Stomach smooth muscle (tissue), 2 donors: Measurements from ENCODE around the gene H1-8.

Source experiments
- H3K27ac ChIP-seq: one replicate; pipeline ENCODE4 v1.7.0; 2013; ENCODE audit warnings: mild to moderate bottlenecking, low read length, inconsistent platforms
- H3K27me3 ChIP-seq, 2 donors: one replicate each; pipeline ENCODE4 v1.7.0; 2013; ENCODE audit warnings: low read length in 2 of 2; ENCODE audit not compliant: insufficient read depth in 2 of 2, control insufficient read depth in 1 of 2
- H3K36me3 ChIP-seq, 2 donors: one replicate each; pipeline ENCODE4 v1.7.0; 2013; ENCODE audit warnings: low read length in 2 of 2; ENCODE audit not compliant: control insufficient read depth in 2 of 2, insufficient read depth in 2 of 2
- H3K4me1 ChIP-seq: one replicate; pipeline ENCODE4 v1.7.0; 2013; ENCODE audit warnings: low read length; ENCODE audit not compliant: control insufficient read depth, insufficient read depth
- H3K4me3 ChIP-seq, 2 donors: one replicate each; pipeline ENCODE4 v1.7.0; 2013; ENCODE audit warnings: low read length in 2 of 2
- H3K9ac ChIP-seq, 2 donors: one replicate each; pipeline ENCODE4 v1.7.0; 2013; ENCODE audit warnings: low read length in 2 of 2, mild to moderate bottlenecking in 1 of 2
- H3K9me3 ChIP-seq, 2 donors: one replicate each; pipeline ENCODE4 v1.7.0; 2013; ENCODE audit warnings: low read length in 2 of 2; ENCODE audit not compliant: control insufficient read depth in 2 of 2
- donor health status: healthy.
- donor health status: Pancreatic carcinoma.

H1-8 gene

GRCh38 chr3:129563332-129563731 is 20.4 kb downstream of the H1-8 start:
- H3K4me1 ChIP-seq = peaks cover 63% of the 10 kb centered on the region
- H3K27me3 ChIP-seq = no peaks in the 10 kb centered on the region
- H3K4me3 ChIP-seq = no peak overlapping the region
- no peak overlapping the region for H3K27ac ChIP-seq
- H3K9ac ChIP-seq = no peak overlapping the region
- H3K9me3 ChIP-seq = no peaks in the 10 kb centered on the region
- H3K36me3 ChIP-seq = peaks cover 0 to 5% of the 10 kb centered on the region in 2 donors

- Histone ChIP-seq H3K36me3 (peaks cover 0 to 5% of the 10 kb centered on the region in 2 donors), H3K4me3 (no peak overlapping the region), H3K27ac (no peak overlapping the region), H3K9ac (no peak overlapping the region), H3K4me1 (peaks cover 58% of the 10 kb centered on the region), H3K9me3 (no peaks in the 10 kb centered on the region), H3K27me3 (no peaks in the 10 kb centered on the region)
Measured at GRCh38 chr3:129563850-129564535, 21.0 kb downstream of the H1-8 start.

DNA sequence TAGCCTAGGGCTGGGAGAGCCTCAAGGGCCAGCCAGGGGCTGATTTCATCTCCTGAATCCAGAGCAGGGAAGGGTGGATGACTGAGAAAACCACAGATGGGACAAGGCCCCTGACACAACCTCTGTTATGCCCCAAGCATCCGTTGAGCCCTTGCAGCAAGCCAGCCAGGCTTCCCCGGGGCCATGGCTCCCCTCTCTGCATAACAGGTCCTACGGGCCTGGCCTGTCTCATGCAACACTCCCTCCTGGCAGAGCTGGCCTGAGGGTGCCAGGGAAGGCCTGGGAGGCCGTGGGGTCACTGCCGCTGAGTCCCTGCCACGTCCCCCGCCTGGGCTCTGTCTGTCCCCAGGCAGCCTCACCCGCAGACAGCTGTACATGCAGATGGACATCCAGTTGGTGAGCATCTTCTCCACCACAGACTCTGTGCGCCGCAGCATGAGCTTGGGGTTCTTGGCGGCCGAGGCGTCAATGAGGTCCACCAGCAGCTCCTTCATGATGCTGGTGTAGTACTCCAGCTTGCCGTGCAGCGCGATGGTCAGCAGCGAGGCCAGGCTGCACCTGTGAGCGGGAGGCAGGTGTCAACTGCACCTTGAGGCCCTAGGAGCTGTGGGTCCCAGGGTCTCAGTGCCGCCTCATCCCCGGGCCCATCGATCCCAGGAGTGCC is 22.1 kb downstream of the H1-8 start:
- Histone ChIP-seq H3K9ac (peak overlapping the region in 1 of 2 donors; percentile 13), H3K9me3 (no peaks in the 10 kb centered on the region), H3K4me1 (peaks cover 47% of the 10 kb centered on the region), H3K36me3 (peaks cover 0 to 3% of the 10 kb centered on the region in 2 donors), H3K27me3 (no peaks in the 10 kb centered on the region), H3K4me3 (no peak overlapping the region), H3K27ac (no peak overlapping the region)

DNA sequence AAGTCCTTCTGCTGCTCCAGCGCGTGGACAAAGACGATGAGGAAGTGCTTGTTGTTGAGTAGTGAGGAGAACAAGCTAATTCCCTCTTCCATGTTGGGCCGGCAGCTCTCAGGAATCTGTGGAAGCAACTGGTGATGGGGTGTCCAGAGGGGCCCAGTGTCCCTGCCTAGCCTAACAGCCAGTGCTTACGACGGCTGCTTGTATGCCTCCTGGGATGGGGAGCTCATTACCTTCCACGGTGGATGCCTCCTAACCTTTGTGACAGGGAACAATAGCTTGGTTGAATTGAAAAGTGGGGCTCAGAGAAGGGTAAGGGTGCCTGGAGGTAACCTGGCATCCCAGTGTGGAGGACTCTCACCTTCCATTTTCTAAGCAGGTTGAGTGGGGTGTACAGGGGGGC is 22.9 kb downstream of the H1-8 start:
- peaks cover 39% of the 10 kb centered on the region for H3K4me1 ChIP-seq
- H3K27ac ChIP-seq = no peak overlapping the region
- no peak overlapping the region for H3K9ac ChIP-seq
- H3K9me3 ChIP-seq = no peaks in the 10 kb centered on the region
- H3K36me3 ChIP-seq = peaks cover 0 to 3% of the 10 kb centered on the region in 2 donors
- H3K27me3 ChIP-seq = no peaks in the 10 kb centered on the region
- no peak overlapping the region for H3K4me3 ChIP-seq

DNA sequence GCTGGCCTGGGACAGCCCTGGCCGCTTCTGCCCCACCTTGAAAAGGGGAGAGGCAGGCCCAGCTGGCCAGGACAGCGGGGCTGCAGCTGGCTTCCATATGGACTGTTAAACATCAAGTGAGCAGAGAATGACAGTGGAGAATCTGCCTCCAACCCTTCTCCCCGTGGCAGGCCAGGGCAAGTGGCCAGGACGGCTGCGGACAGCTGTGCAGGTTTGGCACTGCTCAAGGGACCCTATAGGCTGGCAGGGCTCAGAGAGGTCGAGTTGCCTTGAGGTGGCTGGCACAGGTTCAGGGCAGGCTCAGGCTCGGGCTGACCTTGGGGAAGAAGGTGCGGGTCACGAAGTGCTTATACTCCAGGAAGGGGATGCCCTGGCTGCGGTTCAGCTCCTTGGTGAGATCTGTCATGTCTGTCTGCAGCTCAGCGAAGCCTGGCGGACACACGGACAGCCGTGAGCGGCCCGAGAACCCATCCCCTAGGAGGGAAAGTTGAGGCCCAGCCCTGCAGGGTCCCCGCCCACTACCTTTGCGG is 24.3 kb downstream of the H1-8 start:
- Histone ChIP-seq H3K27ac (no peak overlapping the region), H3K4me1 (peaks cover 28% of the 10 kb centered on the region), H3K9me3 (no peaks in the 10 kb centered on the region), H3K9ac (no peak overlapping the region), H3K36me3 (peaks cover 0 to 4% of the 10 kb centered on the region in 2 donors), H3K27me3 (no peaks in the 10 kb centered on the region), H3K4me3 (no peak overlapping the region)

DNA sequence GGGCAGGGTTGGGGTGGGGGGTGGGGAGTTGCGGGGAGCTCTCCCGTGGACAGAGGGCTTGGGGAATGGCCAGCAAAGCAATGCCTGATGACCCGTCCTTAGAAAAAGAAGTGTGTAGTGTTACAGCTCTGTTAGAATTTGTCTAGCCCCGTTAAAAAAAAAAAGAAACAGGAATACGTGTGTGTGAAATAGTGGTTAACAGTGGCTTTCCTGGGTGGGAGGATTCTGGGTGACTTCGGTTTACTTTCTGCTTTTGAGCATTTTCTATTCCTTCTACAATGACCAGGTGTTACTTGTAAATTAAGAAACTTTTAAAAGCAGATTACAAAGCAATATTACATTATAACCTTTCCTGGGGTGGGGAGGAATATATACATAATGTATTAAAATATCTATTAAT is 25.0 kb downstream of the H1-8 start:
- no peak overlapping the region for H3K4me3 ChIP-seq
- H3K4me1 ChIP-seq = peaks cover 26% of the 10 kb centered on the region
- H3K27me3 ChIP-seq = no peaks in the 10 kb centered on the region
- no peaks in the 10 kb centered on the region for H3K9me3 ChIP-seq
- peaks cover 0 to 4% of the 10 kb centered on the region in 2 donors for H3K36me3 ChIP-seq
- no peak overlapping the region for H3K9ac ChIP-seq
- no peak overlapping the region for H3K27ac ChIP-seq

- no peak overlapping the region for H3K27ac ChIP-seq
- peaks cover 0 to 8% of the 10 kb centered on the region in 2 donors for H3K36me3 ChIP-seq
- no peak overlapping the region for H3K9ac ChIP-seq
- H3K4me1 ChIP-seq = peaks cover 16% of the 10 kb centered on the region
- H3K4me3 ChIP-seq = no peak overlapping the region
- no peaks in the 10 kb centered on the region for H3K27me3 ChIP-seq
- H3K9me3 ChIP-seq = no peaks in the 10 kb centered on the region
Measured at GRCh38 chr3:129569856-129570255, 26.9 kb downstream of the H1-8 start.

DNA sequence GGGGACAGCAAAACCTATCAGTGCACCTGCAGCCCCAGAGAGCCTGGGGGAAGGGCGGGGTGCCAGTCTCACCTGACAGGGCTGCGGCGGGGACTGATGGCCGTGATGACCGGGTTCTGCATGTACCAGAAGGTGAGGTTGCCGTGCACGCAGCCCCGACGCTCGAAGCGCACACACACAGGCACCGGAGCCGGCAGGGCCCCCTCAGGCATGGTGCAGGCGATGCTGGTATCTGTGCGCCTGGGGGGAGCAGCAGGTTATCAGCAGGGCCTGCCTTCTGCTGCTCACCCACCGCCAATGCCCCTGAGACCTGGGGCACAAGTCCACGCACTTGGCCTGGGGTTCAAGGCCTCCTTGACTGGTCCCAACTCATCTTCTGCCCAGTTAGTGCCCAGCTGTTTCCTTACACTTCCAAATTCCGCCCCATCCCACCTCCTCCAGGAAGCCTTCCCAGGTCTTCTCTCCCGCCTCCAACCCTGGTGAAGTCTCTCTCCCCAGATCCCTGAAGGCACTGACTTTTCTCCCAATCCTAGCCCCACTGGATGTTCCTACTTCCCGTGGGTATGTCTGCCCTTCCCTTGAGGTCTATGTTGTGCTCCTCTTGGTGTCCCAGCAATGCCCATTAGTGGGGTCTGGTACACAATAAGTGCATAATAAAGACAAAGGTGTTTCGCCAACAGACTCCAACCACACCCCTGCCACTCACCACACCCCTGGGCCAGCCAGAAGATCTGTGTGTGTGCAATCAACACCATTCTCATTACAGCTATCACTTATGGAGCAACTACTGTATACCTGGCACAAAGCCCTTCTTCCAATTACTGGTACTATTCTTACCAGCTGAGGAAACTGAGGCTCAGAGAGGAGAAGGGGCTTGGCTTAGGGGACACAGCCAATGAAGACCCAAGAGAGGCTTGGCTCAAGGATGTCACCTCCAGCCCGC is 28.9 kb downstream of the H1-8 start:
- Histone ChIP-seq H3K27ac (no peak overlapping the region), H3K4me1 (peaks cover 5% of the 10 kb centered on the region), H3K36me3 (peaks cover 0 to 5% of the 10 kb centered on the region in 2 donors)

DNA sequence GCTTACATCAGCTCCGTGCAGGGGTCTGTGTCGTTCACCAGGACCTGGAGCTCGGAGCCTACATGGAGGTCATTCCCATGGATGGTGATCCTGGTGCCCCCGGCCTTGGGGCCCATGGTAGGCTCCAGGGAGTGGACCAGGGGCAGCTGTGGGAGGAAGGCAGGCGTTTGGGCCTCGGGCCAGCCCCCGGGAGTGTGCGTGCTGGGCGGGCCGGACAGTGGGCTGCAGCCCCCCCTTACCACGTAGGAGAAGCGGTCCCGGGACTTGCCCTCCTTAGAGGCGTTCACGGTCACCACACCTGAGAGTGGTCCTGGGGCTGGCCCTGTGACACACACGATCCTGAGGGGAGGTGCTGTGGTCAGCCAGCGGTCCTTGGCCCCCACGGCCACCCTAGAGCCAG is 29.6 kb downstream of the H1-8 start:
- H3K27me3 ChIP-seq = no peaks in the 10 kb centered on the region
- H3K4me3 ChIP-seq = no peak overlapping the region
- peaks cover 0 to 5% of the 10 kb centered on the region in 2 donors for H3K36me3 ChIP-seq
- no peaks in the 10 kb centered on the region for H3K9me3 ChIP-seq
- H3K27ac ChIP-seq = no peak overlapping the region
- H3K9ac ChIP-seq = no peak overlapping the region
- no peaks in the 10 kb centered on the region for H3K4me1 ChIP-seq

More for the DNA sequence above, 28.9 kb downstream of the H1-8 start:
- no peak overlapping the region for H3K9ac ChIP-seq
- H3K27me3 ChIP-seq = no peaks in the 10 kb centered on the region
- no peak overlapping the region for H3K4me3 ChIP-seq
- no peaks in the 10 kb centered on the region for H3K9me3 ChIP-seq

DNA sequence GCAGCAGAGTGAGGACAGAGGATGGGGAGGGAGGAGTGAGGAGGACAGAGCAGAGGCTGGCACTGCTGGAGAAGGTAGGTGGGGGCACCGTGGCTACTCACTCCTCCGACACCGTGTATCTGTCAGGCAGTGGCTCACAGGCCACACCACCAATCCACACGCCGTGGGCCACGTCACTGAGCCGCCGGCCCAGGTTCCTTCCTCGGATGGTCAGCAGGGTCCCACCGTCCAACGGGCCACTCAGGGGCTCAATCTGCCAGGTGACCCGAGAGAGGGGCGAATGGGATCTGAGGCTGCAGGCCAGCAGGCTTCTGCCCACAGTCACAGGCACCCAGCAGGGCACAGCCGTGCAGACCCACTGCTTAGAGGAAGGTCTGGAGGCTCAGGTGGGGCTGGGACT is 30.5 kb downstream of the H1-8 start:
- H3K36me3 ChIP-seq = peaks cover 0 to 5% of the 10 kb centered on the region in 2 donors

More for the DNA sequence above, 30.5 kb downstream of the H1-8 start:
- Histone ChIP-seq H3K4me3 (no peak overlapping the region), H3K27me3 (no peaks in the 10 kb centered on the region), H3K9ac (no peak overlapping the region), H3K27ac (no peak overlapping the region), H3K4me1 (no peaks in the 10 kb centered on the region), H3K9me3 (no peaks in the 10 kb centered on the region)
